Stomach (tissue), 9 donors: ENCODE data around the gene CCDC107. TPM values are rescaled to one million over a fixed set of nuclear protein-coding genes. Genes with fewer than 3 reads are reported as not detected.
"Not testable (repeated sequence)": the region's sequence is repeated elsewhere in the genome, so short reads cannot be mapped to it uniquely, and the experiment has no call there.

ENCODE experiments used
- DNase-seq, 2 donors: peaks; one replicate each; pipeline versions ENCODE4 v3.0.0 to v3.0.0-alpha.2; 2013 to 2019
- H3K27ac ChIP-seq, 5 donors: fragments of 200-600 bp in 4 of 5; sonication (generic) in 4 of 5; one replicate each; pipeline ENCODE4 v1.5.1; 2013 to 2019; ENCODE audit warnings: mild to moderate bottlenecking in 1 of 5, moderate library complexity in 1 of 5
- H3K27me3 ChIP-seq, 3 donors: fragments of 200-600 bp; sonication (generic); one replicate each; pipeline ENCODE4 v1.5.1; 2017 to 2019; ENCODE audit warnings: mixed run types in 1 of 3
- H3K36me3 ChIP-seq, 4 donors: fragments of 200-600 bp; sonication (generic); 1 replicate in 3 of 4; 2 replicates in 1 of 4; pipeline ENCODE4 v1.5.1; 2016 to 2019
- H3K4me1 ChIP-seq, 4 donors: fragments of 200-600 bp; sonication (generic); one replicate each; pipeline ENCODE4 v1.5.1; 2016 to 2019
- H3K4me3 ChIP-seq, 4 donors: fragments of 200-600 bp; sonication (generic) in 3 of 4; one replicate each; pipeline ENCODE4 v1.5.1; 2016 to 2019; ENCODE audit warnings: mild to moderate bottlenecking in 1 of 4
- H3K9me3 ChIP-seq, 4 donors: fragments of 200-600 bp; sonication (generic); one replicate each; pipeline ENCODE4 v1.5.1; 2016 to 2019
- EP300 ChIP-seq: sonication (generic); formaldehyde crosslinking; IDR thresholded peaks from one replicate; pipeline ENCODE4 v1.6.1; 2017; ENCODE audit warnings: antibody characterized with exemption
- POLR2A ChIP-seq, 4 donors: fragments of 450-650 bp; IDR thresholded peaks; one replicate each; pipeline ENCODE4 v1.6.1; 2016; ENCODE audit warnings: antibody characterized with exemption in 4 of 4, control low read depth in 2 of 4, mild to moderate bottlenecking in 1 of 4, moderate library complexity in 1 of 4
- POLR2AphosphoS5 ChIP-seq, 3 donors: sonication (generic); formaldehyde crosslinking; IDR thresholded peaks; one replicate each; pipeline ENCODE4 v1.6.1; 2016; ENCODE audit warnings: antibody characterized with exemption in 3 of 3
- WGBS, 5 donors: extraction: QIAGEN DNeasy Blood & Tissue Kit in 3 of 5; methylation state at CpG; one replicate each; pipeline versions ENCODE4 v1.1.5 to v1.1.7; 2013 to 2018; 5-methylcytosine and 5-hydroxymethylcytosine counted together
- intact Hi-C: fragments of 100-400 bp; cut with DNase I; formaldehyde crosslinking; loops from one replicate; pipeline ENCODE4 v1.15.1; 2023; ENCODE audit warnings: low total_unique reads
- polyA plus RNA-seq, 3 donors: library from polyadenylated mRNA; stranded (reverse); fragments of 200-250 nt; gene quantifications; one replicate each; pipeline ENCODE4 v1.2.3, GENCODE V29; 2013
- total RNA-seq, 5 donors: library from RNA; depleted of rRNA; stranded (reverse); fragments of >200 nt; gene quantifications; one replicate each; pipeline versions ENCODE4 v1.1.0 to v1.2.3, GENCODE V29; 2014 to 2016
- TF ChIP-seq, protein P1 (sequence below), 7 experiments: fragments of 450-650 bp in 4 of 7; fragments of 200-600 bp in 3 of 7; sonication (generic) in 3 of 7; IDR thresholded peaks; one replicate each; pipeline ENCODE4 v1.5.1; 2016 to 2019; ENCODE audit warnings: antibody characterized with exemption in 7 of 7, control low read depth in 2 of 7, mild to moderate bottlenecking in 1 of 7
- donor health status: healthy with polysubstance abuse.
- donor health status: Bipolar disorder and iron deficiency.
- donor health status: healthy.

Gene CCDC107
- total and polyA plus RNA-seq, 8 donors: 15.6 to 104 (median 44.3) TPM

DNA sequence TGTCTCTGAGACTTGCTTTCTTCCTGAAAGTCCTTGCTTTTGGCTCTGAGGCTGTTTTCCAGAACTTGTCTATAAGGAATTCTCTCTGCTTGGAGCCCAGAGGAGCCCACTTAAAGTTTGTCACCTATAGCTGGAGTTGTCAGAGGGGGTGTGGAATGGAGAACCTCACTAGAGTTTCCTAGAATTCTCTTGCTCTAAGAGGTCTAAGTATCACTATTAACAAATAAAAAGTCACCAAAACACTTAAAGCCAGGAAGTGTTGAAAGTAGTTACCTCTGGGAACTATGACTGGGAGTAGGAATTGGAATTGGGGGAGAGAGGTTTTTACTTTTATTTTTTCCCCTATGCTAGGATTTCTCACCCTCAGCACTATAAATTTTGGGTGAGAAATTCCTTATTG lies 22.4 kb upstream of the CCDC107 start:
- Histone ChIP-seq H3K4me3 (no peak overlapping the region), H3K4me1 (peaks cover 0 to 5% (median 0%) of the 10 kb centered on the region in 4 donors), H3K9me3 (no peaks in the 10 kb centered on the region), H3K27me3 (no peaks in the 10 kb centered on the region), H3K36me3 (peaks cover 0 to 5% (median 2%) of the 10 kb centered on the region in 4 donors), H3K27ac (peak overlapping the region in 1 of 5 donors; percentile 1)
- TF ChIP-seq POLR2A (IDR thresholded peaks at IDR 0.05) (no peak), POLR2AphosphoS5 (IDR thresholded peaks at IDR 0.05) (no peak)
- no peak for DNase-seq
- intact Hi-C loops: no loop called here

DNA sequence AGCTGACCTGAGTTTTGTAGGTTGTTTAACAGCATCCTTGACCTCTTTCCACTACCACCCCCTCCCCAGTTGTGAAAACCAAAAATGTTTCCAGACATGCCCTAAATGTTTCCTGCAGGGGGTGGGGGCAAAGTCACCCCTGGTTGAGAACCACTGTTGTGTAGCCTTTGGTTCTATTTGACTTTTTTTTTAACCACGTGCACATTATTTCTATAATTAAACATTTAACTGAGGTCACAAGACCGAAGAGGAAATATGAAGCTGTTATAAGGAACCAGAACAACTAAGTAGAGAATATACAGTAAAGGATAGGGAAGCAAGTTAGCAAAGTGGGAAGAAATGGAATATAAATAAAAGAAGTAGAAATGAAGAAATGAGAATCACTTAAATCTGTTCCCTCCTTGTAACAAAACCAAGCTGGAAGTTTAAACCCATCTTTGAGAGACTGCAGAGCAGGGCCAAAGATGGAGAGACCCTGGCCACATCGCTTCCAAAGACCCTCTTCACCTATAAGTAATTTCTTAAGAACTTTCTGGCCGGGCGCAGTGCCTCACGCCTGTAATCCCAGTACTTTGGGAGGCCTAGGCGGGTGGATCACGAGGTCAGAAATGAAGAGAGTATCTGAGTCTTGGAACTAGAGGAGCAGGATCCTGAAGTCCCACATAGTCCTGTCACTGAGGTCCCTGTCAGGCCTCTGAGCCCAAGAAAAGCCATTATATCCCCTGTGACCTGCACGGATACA lies 21.8 kb upstream of the CCDC107 start:
- 69 to 81% (median 74%) methylated on average over 7 to 9 of the region's 9 CpGs for WGBS, 5 donors
- Histone ChIP-seq H3K27me3 (no peaks in the 10 kb centered on the region), H3K36me3 (peaks cover 0 to 7% (median 5%) of the 10 kb centered on the region in 4 donors), H3K4me1 (peaks cover 0 to 5% (median 0%) of the 10 kb centered on the region in 4 donors), H3K4me3 (no peak overlapping the region), H3K9me3 (no peaks in the 10 kb centered on the region), H3K27ac (peak overlapping the region in 3 of 5 donors; percentile 3 to 12 (median 10))
- DNase-seq: no peak
- intact Hi-C loops: no loop called here
- TF ChIP-seq POLR2A (IDR thresholded peaks at IDR 0.05): no peak
- no peak for TF ChIP-seq POLR2AphosphoS5 (IDR thresholded peaks at IDR 0.05)
- TF ChIP-seq EP300: no peak
- TF ChIP-seq, protein P1, sequence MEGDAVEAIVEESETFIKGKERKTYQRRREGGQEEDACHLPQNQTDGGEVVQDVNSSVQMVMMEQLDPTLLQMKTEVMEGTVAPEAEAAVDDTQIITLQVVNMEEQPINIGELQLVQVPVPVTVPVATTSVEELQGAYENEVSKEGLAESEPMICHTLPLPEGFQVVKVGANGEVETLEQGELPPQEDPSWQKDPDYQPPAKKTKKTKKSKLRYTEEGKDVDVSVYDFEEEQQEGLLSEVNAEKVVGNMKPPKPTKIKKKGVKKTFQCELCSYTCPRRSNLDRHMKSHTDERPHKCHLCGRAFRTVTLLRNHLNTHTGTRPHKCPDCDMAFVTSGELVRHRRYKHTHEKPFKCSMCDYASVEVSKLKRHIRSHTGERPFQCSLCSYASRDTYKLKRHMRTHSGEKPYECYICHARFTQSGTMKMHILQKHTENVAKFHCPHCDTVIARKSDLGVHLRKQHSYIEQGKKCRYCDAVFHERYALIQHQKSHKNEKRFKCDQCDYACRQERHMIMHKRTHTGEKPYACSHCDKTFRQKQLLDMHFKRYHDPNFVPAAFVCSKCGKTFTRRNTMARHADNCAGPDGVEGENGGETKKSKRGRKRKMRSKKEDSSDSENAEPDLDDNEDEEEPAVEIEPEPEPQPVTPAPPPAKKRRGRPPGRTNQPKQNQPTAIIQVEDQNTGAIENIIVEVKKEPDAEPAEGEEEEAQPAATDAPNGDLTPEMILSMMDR (IDR thresholded peaks at IDR 0.05): no peak

- 92 to 96% (median 94%) methylated on average over 6 of the region's 6 CpGs for WGBS, 5 donors
- H3K9me3 ChIP-seq: not testable (repeated sequence)
Observed at GRCh38 chr9:35636877-35637246, 21.2 kb upstream of the CCDC107 start.

GRCh38 chr9:35637427-35637955 lies 20.6 kb upstream of the CCDC107 start:
- H3K27me3 ChIP-seq, H3K9me3 ChIP-seq, intact Hi-C loops, H3K4me3 ChIP-seq, H3K4me1 ChIP-seq, H3K36me3 ChIP-seq, DNase-seq, H3K27ac ChIP-seq: not testable (repeated sequence)
- 88 to 97% (median 95%) methylated on average over 9 of the region's 9 CpGs for WGBS, 5 donors

More at GRCh38 chr9:35636877-35637246, 21.2 kb upstream of the CCDC107 start:
- intact Hi-C loops, DNase-seq, H3K4me3 ChIP-seq, H3K36me3 ChIP-seq, H3K27me3 ChIP-seq, H3K4me1 ChIP-seq: not testable (repeated sequence)
- H3K27ac ChIP-seq: peak overlapping the region in 3 of 5 donors; percentile 3 to 12 (median 10)

DNA sequence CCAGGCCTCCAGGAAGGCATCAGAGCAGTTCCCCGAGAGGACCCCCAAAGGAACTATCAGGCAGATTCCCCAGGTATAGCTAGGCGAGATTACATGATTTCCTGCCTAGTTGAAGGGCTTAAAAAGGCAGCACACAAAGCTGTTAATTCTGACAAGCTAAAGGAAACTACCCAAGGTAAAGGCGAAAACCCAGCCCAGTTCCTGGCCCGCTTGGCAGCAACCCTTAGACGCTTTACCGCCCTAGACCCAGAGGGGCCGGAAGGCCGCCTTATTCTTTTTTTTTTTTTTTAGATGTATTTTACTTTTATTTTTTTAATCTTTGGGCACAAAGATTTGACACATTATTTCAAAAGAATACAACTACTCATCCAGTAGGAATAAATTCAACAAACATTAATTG lies 19.3 kb upstream of the CCDC107 start:
- H3K4me3 ChIP-seq, H3K27me3 ChIP-seq, H3K9me3 ChIP-seq, H3K4me1 ChIP-seq, H3K36me3 ChIP-seq, H3K27ac ChIP-seq, intact Hi-C loops, DNase-seq: not testable (repeated sequence)
- 66 to 86% (median 73%) methylated on average over 6 to 7 of the region's 8 CpGs for WGBS, 5 donors

- H3K4me3 ChIP-seq, H3K36me3 ChIP-seq, intact Hi-C loops, H3K9me3 ChIP-seq, H3K27me3 ChIP-seq, DNase-seq, H3K4me1 ChIP-seq: not testable (repeated sequence)
- WGBS, 5 donors: 61 to 73% (median 65%) methylated on average over 1 of the region's 1 CpG
- H3K27ac ChIP-seq: peak overlapping the region in 1 of 5 donors; percentile 2
Observed at GRCh38 chr9:35639225-35639624, 18.9 kb upstream of the CCDC107 start.

DNA sequence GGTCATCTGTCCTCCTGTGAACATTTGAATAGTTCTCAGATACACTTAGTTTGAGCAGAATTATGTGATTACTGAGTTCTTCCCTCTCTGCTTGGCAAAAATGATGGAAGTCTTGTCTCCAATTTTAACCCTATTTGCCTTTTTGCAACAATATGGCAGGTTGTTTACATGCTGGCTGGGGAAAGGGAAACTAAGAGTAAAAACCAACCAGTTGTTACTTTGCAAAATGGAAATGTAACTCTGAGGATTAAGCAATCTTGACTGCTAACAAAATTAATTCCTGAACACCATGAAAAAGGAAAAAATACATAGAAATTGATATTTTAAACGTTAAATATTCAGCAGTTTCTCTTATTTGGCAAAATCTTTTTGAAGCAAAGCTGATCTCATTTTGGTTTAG lies 18.5 kb upstream of the CCDC107 start:
- Histone ChIP-seq H3K36me3 (peaks cover 0 to 7% (median 5%) of the 10 kb centered on the region in 4 donors), H3K4me3 (no peak overlapping the region), H3K4me1 (peaks cover 0 to 5% (median 0%) of the 10 kb centered on the region in 4 donors), H3K27ac (peak overlapping the region in 1 of 5 donors; percentile 2), H3K9me3 (no peaks in the 10 kb centered on the region), H3K27me3 (no peaks in the 10 kb centered on the region)
- intact Hi-C loops: no loop called here
- TF ChIP-seq, protein P1 (IDR thresholded peaks at IDR 0.05): no peak
- TF ChIP-seq EP300 (no peak), POLR2AphosphoS5 (IDR thresholded peaks at IDR 0.05) (no peak), POLR2A (IDR thresholded peaks at IDR 0.05) (no peak)
- DNase-seq: no peak
- WGBS, 5 donors: 72 to 90% (median 76%) methylated on average over 1 of the region's 1 CpG

- H3K9me3 ChIP-seq, H3K4me1 ChIP-seq, H3K4me3 ChIP-seq, H3K27ac ChIP-seq, H3K27me3 ChIP-seq, DNase-seq, H3K36me3 ChIP-seq, intact Hi-C loops: not testable (repeated sequence)
- 93 to 96% (median 95%) methylated on average over 15 of the region's 15 CpGs for WGBS, 5 donors
Observed at GRCh38 chr9:35640431-35640830, 17.7 kb upstream of the CCDC107 start.

GRCh38 chr9:35641478-35641877 lies 16.6 kb upstream of the CCDC107 start:
- H3K4me1 ChIP-seq: peaks cover 3 to 16% (median 9%) of the 10 kb centered on the region in 4 donors
- intact Hi-C loops, DNase-seq, H3K4me3 ChIP-seq, H3K36me3 ChIP-seq, H3K27me3 ChIP-seq, H3K9me3 ChIP-seq, H3K27ac ChIP-seq: not testable (repeated sequence)
- WGBS, 5 donors: 84 to 99% (median 87%) methylated on average over 3 of the region's 3 CpGs
